ENCODE data around the gene SLIT3.

SLIT3 gene

GRCh38 chr5:169048181-169049125 is 252.5 kb downstream of the SLIT3 start:
- no peaks in the 10 kb centered on the region for H3K9me3 Mint-ChIP-seq

GRCh38 chr5:169044962-169045361 is 256.0 kb downstream of the SLIT3 start:
- H3K9me3 Mint-ChIP-seq = no peaks in the 10 kb centered on the region
- H3K36me3 Mint-ChIP-seq = no peaks in the 10 kb centered on the region
- no peaks in the 10 kb centered on the region for H3K4me1 Mint-ChIP-seq
- H3K4me3 Mint-ChIP-seq = no peak overlapping the region
- H3K27ac Mint-ChIP-seq = no peak overlapping the region
- peaks cover 9% of the 10 kb centered on the region for H3K27me3 Mint-ChIP-seq
- no peak for ATAC-seq

More at GRCh38 chr5:169048181-169049125, 252.5 kb downstream of the SLIT3 start:
- Mint-ChIP-seq H3K27ac (no peak overlapping the region), H3K27me3 (no peaks in the 10 kb centered on the region), H3K4me1 (no peaks in the 10 kb centered on the region), H3K36me3 (no peaks in the 10 kb centered on the region), H3K4me3 (no peak overlapping the region)
- no peak for ATAC-seq

GRCh38 chr5:169041180-169041579 is 259.8 kb downstream of the SLIT3 start:
- H3K27ac Mint-ChIP-seq = no peak overlapping the region
- no peak for ATAC-seq
- H3K4me3 Mint-ChIP-seq = no peak overlapping the region
- no peaks in the 10 kb centered on the region for H3K36me3 Mint-ChIP-seq
- H3K9me3 Mint-ChIP-seq = no peaks in the 10 kb centered on the region
- H3K27me3 Mint-ChIP-seq = peaks cover 9% of the 10 kb centered on the region
- H3K4me1 Mint-ChIP-seq = no peaks in the 10 kb centered on the region

GRCh38 chr5:169039592-169039991 is 261.3 kb downstream of the SLIT3 start:
- Mint-ChIP-seq H3K27ac (no peak overlapping the region), H3K9me3 (no peaks in the 10 kb centered on the region), H3K36me3 (no peaks in the 10 kb centered on the region), H3K4me1 (no peaks in the 10 kb centered on the region), H3K4me3 (no peak overlapping the region), H3K27me3 (peaks cover 9% of the 10 kb centered on the region)
- ATAC-seq = no peak

- Mint-ChIP-seq H3K36me3 (no peaks in the 10 kb centered on the region), H3K4me1 (no peaks in the 10 kb centered on the region), H3K27ac (no peak overlapping the region), H3K9me3 (peaks cover 3% of the 10 kb centered on the region), H3K4me3 (no peak overlapping the region), H3K27me3 (peaks cover 9% of the 10 kb centered on the region)
- no peak for ATAC-seq
Measured at GRCh38 chr5:169037466-169037865, 263.5 kb downstream of the SLIT3 start.

- peaks cover 9% of the 10 kb centered on the region for H3K27me3 Mint-ChIP-seq
- ATAC-seq = no peak
- no peak overlapping the region for H3K4me3 Mint-ChIP-seq
- H3K36me3 Mint-ChIP-seq = no peaks in the 10 kb centered on the region
- peaks cover 3% of the 10 kb centered on the region for H3K9me3 Mint-ChIP-seq
- no peaks in the 10 kb centered on the region for H3K4me1 Mint-ChIP-seq
- no peak overlapping the region for H3K27ac Mint-ChIP-seq
Measured at GRCh38 chr5:169036079-169036805, 264.7 kb downstream of the SLIT3 start.

GRCh38 chr5:169029661-169030274 is 271.2 kb downstream of the SLIT3 start:
- H3K4me1 Mint-ChIP-seq = no peaks in the 10 kb centered on the region
- no peaks in the 10 kb centered on the region for H3K36me3 Mint-ChIP-seq
- H3K27ac Mint-ChIP-seq = no peak overlapping the region
- H3K9me3 Mint-ChIP-seq = peaks cover 3% of the 10 kb centered on the region
- ATAC-seq = no peak
- H3K4me3 Mint-ChIP-seq = no peak overlapping the region
- H3K27me3 Mint-ChIP-seq = no peaks in the 10 kb centered on the region

- H3K36me3 Mint-ChIP-seq = no peaks in the 10 kb centered on the region
- no peak overlapping the region for H3K27ac Mint-ChIP-seq
- no peak for ATAC-seq
- H3K27me3 Mint-ChIP-seq = no peaks in the 10 kb centered on the region
- H3K4me1 Mint-ChIP-seq = no peaks in the 10 kb centered on the region
- peaks cover 3% of the 10 kb centered on the region for H3K9me3 Mint-ChIP-seq
- no peak overlapping the region for H3K4me3 Mint-ChIP-seq
Measured at GRCh38 chr5:169029037-169029436, 271.9 kb downstream of the SLIT3 start.

GRCh38 chr5:169027501-169028061 is 273.4 kb downstream of the SLIT3 start:
- Mint-ChIP-seq H3K27me3 (no peaks in the 10 kb centered on the region), H3K27ac (no peak overlapping the region), H3K36me3 (no peaks in the 10 kb centered on the region), H3K4me1 (no peaks in the 10 kb centered on the region), H3K9me3 (no peaks in the 10 kb centered on the region), H3K4me3 (no peak overlapping the region)
- no peak for ATAC-seq

- ATAC-seq = no peak
- H3K27me3 Mint-ChIP-seq = no peaks in the 10 kb centered on the region
- no peak overlapping the region for H3K27ac Mint-ChIP-seq
Measured at GRCh38 chr5:169025491-169025890, 275.4 kb downstream of the SLIT3 start.

GRCh38 chr5:169024421-169024820 is 276.5 kb downstream of the SLIT3 start:
- no peak overlapping the region for H3K27ac Mint-ChIP-seq
- H3K9me3 Mint-ChIP-seq = no peaks in the 10 kb centered on the region
- H3K4me1 Mint-ChIP-seq = no peaks in the 10 kb centered on the region
- ATAC-seq = no peak
- no peaks in the 10 kb centered on the region for H3K36me3 Mint-ChIP-seq
- no peak overlapping the region for H3K4me3 Mint-ChIP-seq
- no peaks in the 10 kb centered on the region for H3K27me3 Mint-ChIP-seq

More at GRCh38 chr5:169025491-169025890, 275.4 kb downstream of the SLIT3 start:
- Mint-ChIP-seq H3K4me1 (no peaks in the 10 kb centered on the region), H3K9me3 (no peaks in the 10 kb centered on the region), H3K4me3 (no peak overlapping the region), H3K36me3 (no peaks in the 10 kb centered on the region)

- Mint-ChIP-seq H3K4me3 (no peak overlapping the region), H3K4me1 (no peaks in the 10 kb centered on the region), H3K27me3 (no peaks in the 10 kb centered on the region), H3K36me3 (no peaks in the 10 kb centered on the region), H3K9me3 (no peaks in the 10 kb centered on the region), H3K27ac (no peak overlapping the region)
- no peak for ATAC-seq
Measured at GRCh38 chr5:169022718-169023117, 278.2 kb downstream of the SLIT3 start.

- no peaks in the 10 kb centered on the region for H3K36me3 Mint-ChIP-seq
- no peak for ATAC-seq
- no peaks in the 10 kb centered on the region for H3K27me3 Mint-ChIP-seq
- no peak overlapping the region for H3K4me3 Mint-ChIP-seq
- H3K27ac Mint-ChIP-seq = no peak overlapping the region
- no peaks in the 10 kb centered on the region for H3K4me1 Mint-ChIP-seq
- no peaks in the 10 kb centered on the region for H3K9me3 Mint-ChIP-seq
Measured at GRCh38 chr5:169020102-169020501, 280.8 kb downstream of the SLIT3 start.

GRCh38 chr5:169018925-169019324 is 282.0 kb downstream of the SLIT3 start:
- no peak overlapping the region for H3K27ac Mint-ChIP-seq
- H3K27me3 Mint-ChIP-seq = peaks cover 7% of the 10 kb centered on the region
- no peaks in the 10 kb centered on the region for H3K36me3 Mint-ChIP-seq
- no peaks in the 10 kb centered on the region for H3K4me1 Mint-ChIP-seq
- no peaks in the 10 kb centered on the region for H3K9me3 Mint-ChIP-seq
- ATAC-seq = no peak
- H3K4me3 Mint-ChIP-seq = no peak overlapping the region

GRCh38 chr5:169015991-169016390 is 284.9 kb downstream of the SLIT3 start:
- no peak for ATAC-seq
- Mint-ChIP-seq H3K36me3 (no peaks in the 10 kb centered on the region), H3K4me1 (no peaks in the 10 kb centered on the region), H3K9me3 (no peaks in the 10 kb centered on the region), H3K27ac (no peak overlapping the region), H3K27me3 (peaks cover 16% of the 10 kb centered on the region), H3K4me3 (no peak overlapping the region)

Data from stimulated activated memory B cell treated with anti-CD40 and anti-IgM and Interleukin-4, amounts not matched to agents 10 μg/mL and 1 μg/mL and 100 μg/mL, for 72 hours (primary cell).